GM13976 (cell line): ENCODE results near the gene BRD7.

Source experiments
- DNase-seq: peaks from one replicate; pipeline ENCODE4 v3.0.0; 2012; ENCODE audit warnings: low spot score
- in situ Hi-C: fragments of 300-500 bp; cut with MboI; formaldehyde crosslinking; loops from one replicate; pipeline ENCODE4 v1.12.0; 2022; ENCODE audit warnings: low sequenced_read_pairs, mixed read lengths, inconsistent platforms; ENCODE audit not compliant: unreplicated experiment
- TF ChIP-seq, protein P1 (sequence below): IDR thresholded peaks from 2 replicates; pipeline ENCODE4 v1.5.1; 2012; ENCODE audit warnings: borderline replicate concordance, mild to moderate bottlenecking; ENCODE audit not compliant: insufficient read depth; ENCODE audit errors: extremely low read depth, missing control alignments, control extremely low read depth

The BRD7 gene

DNA sequence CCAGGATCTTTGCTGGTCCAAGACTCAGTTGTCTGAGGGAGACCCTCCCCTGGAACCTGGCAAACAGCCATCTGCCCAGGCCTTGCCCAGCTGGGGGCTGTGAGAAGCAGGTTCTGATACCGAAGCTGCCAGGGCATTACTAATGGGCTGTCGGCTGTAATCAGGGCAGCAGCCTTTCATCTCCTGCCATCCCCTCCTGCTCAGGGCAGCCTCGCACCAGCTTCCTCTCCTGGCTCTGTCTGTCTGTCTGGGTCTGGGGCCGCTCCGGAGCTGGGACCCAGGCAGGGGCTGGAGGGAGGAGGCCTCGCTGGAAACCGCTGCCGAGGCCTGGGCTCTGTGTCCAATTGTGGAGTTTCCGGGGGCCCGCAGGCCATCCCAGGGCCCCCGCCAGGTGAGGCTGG lies 21.6 kb upstream of the BRD7 start:
- in situ Hi-C loops = loop anchor here (25.0 kb wide), 1 partner anchor 422 kb away; no protein-coding TSS in a partner anchor
- TF ChIP-seq, protein P1, sequence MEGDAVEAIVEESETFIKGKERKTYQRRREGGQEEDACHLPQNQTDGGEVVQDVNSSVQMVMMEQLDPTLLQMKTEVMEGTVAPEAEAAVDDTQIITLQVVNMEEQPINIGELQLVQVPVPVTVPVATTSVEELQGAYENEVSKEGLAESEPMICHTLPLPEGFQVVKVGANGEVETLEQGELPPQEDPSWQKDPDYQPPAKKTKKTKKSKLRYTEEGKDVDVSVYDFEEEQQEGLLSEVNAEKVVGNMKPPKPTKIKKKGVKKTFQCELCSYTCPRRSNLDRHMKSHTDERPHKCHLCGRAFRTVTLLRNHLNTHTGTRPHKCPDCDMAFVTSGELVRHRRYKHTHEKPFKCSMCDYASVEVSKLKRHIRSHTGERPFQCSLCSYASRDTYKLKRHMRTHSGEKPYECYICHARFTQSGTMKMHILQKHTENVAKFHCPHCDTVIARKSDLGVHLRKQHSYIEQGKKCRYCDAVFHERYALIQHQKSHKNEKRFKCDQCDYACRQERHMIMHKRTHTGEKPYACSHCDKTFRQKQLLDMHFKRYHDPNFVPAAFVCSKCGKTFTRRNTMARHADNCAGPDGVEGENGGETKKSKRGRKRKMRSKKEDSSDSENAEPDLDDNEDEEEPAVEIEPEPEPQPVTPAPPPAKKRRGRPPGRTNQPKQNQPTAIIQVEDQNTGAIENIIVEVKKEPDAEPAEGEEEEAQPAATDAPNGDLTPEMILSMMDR = no peak
- no peak for DNase-seq

DNA sequence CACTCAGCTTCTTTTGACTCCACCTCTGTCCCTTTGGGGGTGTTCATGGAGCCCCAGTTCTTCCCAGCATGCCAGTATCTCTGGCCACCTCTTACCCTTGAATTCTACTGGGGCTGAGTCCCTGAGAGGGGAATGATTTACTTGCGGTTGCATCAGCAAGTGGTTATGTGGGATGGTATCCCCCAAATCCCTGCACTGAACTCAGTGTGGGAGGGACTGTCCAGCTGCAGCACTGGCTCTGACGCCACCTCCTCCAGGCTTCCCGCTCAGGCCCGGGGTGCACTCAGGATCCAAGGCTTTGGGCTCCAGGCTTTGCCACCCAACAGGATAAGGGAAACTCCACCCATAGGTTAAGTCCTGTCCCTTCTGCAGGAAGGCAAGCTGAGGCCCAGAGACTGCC lies 21.1 kb upstream of the BRD7 start:
- TF ChIP-seq, protein P1 = no peak
- DNase-seq = no peak
- in situ Hi-C loops = loop anchor here (25.0 kb wide), 1 partner anchor 422 kb away; no protein-coding TSS in a partner anchor

DNA sequence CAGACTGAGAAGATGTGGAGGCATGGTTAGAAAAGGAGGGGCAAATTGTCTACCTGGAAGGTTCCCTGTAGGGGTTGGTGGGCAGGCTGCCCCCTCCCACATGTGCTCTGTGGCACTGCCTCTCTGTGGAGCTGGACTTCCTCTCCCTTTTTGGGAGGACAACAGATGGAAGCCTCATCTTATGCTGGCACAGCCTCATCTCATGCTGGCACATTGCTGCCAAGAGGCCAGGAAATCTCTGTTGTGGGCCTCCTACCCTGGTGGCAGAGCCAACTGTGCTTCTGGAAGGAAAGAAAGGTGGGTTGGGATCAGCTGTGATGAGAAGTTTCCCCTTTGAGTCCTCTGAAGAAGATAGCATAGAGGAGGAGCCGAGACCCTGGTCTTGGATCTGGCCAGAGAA lies 19.7 kb upstream of the BRD7 start:
- TF ChIP-seq, protein P1 = no peak
- DNase-seq = no peak
- in situ Hi-C loops = loop anchor here (25.0 kb wide), 1 partner anchor 424 kb away; no protein-coding TSS in a partner anchor

DNA sequence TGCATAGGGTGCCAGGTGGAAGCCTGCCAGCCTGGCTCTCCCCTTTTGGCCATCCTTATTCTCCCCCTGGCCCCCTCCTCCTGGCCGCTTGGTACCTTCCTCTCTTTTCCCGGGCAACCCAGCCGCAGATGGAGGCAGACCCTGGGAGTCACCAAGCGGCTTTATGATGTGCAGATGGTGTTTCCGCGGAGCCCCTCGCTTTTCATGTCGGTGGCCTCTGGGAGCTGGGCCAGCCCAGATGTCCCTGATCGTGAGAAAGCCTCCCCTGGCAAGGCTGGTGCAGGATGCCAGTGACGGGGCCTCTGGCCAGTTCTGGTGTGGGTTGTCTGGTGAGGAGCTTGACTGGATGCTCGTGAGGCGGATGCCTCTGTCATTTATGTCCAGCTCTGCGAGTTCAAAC lies 18.0 kb upstream of the BRD7 start:
- no peak for DNase-seq
- TF ChIP-seq, protein P1 = no peak
- in situ Hi-C loops = loop anchor here (25.0 kb wide), 1 partner anchor 426 kb away; no protein-coding TSS in a partner anchor

DNA sequence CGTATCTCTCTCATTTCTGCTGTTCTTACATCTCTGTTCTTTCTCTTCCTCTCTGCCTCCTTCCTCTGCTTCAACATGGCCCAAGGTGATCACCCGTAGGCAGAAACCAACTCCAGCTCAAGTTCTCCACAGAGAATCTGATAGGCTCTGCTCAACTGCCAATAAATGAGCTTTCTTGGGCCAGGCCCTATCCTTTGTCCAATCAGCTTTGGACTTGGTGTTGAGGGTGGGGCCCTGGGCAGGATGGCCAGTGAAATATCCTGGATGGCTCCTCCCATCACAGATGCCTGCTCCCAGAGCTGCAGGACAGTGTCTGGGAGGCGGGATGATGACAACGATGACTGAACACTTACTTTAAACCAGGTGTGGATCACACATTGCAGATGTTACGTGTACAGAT lies 17.4 kb upstream of the BRD7 start:
- TF ChIP-seq, protein P1 = no peak
- in situ Hi-C loops = loop anchor here (25.0 kb wide), 1 partner anchor 426 kb away; no protein-coding TSS in a partner anchor
- DNase-seq = no peak

DNA sequence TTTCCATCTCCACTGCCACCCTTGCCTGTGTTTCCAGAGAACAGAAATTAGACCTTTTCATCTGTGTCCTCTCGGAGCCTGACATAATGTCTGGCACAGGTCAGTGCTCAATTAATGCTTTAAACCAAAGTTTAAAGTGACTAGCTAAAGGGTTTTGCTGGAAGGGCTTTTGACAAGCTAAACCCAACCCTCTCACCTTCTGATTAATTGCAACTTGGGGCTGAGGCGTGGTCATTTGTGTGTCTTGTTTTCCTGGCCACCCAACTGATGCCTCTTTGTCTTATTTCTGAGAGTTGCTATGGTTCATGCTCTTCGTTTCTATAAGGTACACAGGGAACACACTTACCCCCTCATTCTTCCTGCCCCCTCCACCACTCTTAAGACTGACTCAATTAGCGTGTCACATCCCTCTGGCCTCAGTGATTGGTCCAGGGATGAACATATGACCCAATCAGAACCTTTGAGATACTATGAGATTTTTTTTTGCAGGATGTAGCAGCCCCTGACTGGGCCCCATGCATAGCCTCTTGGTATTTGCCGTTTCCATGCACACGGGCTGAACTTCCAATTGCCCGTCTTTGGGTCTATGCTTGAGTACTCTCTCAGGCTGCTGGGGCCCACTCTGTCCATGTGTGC lies 15.8 kb upstream of the BRD7 start:
- TF ChIP-seq, protein P1 = no peak
- no peak for DNase-seq
- in situ Hi-C loops = loop anchor here (25.0 kb wide), 1 partner anchor 428 kb away; no protein-coding TSS in a partner anchor
